GM12892 (cell line): ENCODE measurements around the gene RPL10A.

ENCODE experiments used
- POLR2A ChIP-seq: IDR thresholded peaks from 2 replicates; pipeline ENCODE4 v1.6.1; 2011; ENCODE audit warnings: low read depth, low read length, control low read depth
- TAF1 ChIP-seq: IDR thresholded peaks from 2 replicates; pipeline ENCODE4 v1.6.1; 2011; ENCODE audit warnings: low read depth, mild to moderate bottlenecking, control low read depth, low read length, borderline replicate concordance

DNA sequence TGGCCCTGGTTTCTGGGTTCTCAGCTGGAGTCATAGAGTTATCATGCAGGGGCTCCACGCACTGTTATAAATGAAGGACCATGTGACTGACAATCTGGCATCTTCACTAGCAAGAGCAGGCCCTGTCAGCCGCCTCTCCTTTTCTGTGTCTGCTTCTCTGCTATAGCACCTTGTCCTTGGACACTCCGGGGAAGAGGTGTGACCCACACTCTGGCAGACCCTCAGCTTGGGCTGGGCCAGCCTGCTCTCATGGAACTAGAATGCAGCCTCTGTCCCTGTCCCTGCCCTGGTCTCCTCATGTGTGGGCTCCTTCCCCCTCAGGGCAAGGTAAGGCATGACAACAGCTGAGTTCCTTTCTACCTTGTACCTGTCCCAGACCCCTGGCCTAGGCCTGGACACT is 27.0 kb upstream of the RPL10A start:
- TF ChIP-seq TAF1 (no peak), POLR2A (no peak)
